NOMO-1 treated with DMSO at 0.1 percent for 48 hours (cell line): ENCODE results near the gene TUBB4A.
A peak's percentile ranks its signal among the peaks of the same experiment; 100 is the strongest.
"Not testable (repeated sequence)": the region's sequence is repeated elsewhere in the genome, so short reads cannot be mapped to it uniquely, and the experiment has no call there.

Experiments used
- DNase-seq: peaks from one replicate; lab custom pipeline; 2025; ENCODE audit not compliant: unreplicated experiment; lab: John Stamatoyannopoulos, UW

Gene TUBB4A

DNA sequence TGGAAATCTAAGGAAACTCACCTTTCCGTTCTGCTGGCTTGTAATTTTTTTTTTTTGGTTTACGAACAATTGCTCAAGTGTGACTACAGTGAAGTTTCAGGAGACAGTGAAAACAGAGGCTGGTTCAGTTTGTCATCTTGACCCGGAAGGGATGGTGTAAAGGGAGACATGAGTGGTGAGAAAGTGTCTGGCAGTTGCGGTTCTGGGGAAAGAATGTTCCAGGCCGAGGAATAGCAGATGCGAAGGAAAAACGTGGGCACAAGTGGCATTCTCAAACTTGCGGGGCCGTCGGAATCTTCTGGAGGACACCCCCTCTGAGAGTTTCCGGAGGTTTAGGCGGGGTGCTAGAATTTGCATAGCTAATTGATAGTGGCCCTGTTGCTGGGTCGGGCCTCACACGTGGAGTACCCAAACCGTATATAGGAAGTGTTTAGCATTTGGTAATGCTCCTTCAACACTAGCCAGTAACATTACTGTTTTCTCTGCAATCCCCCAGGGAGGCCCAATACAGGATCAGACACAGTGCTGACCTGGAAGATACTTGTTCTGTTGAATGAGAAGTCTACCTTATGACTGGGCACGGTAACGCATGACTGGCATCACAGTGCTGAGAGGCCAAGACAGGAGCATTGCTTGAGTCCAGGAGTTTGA lies 25.9 kb upstream of the TUBB4A start:
- DNase-seq, result peak; percentile 86

- DNase-seq, result no peak
These were observed 22.2 kb upstream of the TUBB4A start for GRCh38 chr19:6524311-6524710.

GRCh38 chr19:6522712-6523111 lies 20.6 kb upstream of the TUBB4A start:
- DNase-seq, result no peak

GRCh38 chr19:6521718-6522646 lies 19.9 kb upstream of the TUBB4A start:
- DNase-seq, result peak; percentile 97

- DNase-seq, result no peak
These were observed 17.2 kb upstream of the TUBB4A start for GRCh38 chr19:6519289-6519688.

DNA sequence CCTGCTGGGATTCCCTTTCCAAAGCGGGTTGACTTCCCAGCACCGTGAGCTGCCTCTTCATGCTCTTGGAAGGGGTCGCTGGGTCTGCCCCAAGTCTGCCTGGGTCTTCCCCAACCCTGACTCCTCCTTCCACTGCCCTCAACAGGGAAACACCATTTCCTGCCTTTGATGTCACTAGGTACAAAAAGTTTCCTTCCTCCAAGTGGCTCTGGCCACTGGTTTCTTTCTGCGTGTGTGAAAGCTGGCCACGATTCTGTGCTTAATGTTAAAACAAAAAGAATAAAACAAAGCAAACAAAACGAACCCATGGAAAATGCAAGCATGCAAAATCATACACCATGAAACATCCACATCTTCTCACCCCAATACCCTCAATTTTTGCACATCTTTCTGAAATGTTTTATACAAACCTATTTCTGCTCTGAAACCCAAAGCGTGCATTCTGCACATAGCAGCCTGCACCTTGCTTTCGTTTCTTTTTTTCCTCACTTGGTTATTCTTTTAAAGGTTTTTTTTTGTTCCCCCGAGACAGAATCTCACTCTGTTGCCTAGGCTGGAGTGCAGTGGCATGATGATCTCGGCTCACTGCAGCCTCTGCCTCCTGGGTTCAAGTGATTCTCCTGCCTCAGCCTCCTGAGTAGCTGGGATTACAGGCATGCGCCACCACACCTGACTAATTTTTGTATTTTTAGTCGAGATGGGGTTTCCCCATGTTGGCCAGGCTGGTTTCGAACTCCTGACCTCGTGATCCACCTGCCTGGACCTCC lies 16.2 kb upstream of the TUBB4A start:
- DNase-seq, result peak; percentile 52

DNA sequence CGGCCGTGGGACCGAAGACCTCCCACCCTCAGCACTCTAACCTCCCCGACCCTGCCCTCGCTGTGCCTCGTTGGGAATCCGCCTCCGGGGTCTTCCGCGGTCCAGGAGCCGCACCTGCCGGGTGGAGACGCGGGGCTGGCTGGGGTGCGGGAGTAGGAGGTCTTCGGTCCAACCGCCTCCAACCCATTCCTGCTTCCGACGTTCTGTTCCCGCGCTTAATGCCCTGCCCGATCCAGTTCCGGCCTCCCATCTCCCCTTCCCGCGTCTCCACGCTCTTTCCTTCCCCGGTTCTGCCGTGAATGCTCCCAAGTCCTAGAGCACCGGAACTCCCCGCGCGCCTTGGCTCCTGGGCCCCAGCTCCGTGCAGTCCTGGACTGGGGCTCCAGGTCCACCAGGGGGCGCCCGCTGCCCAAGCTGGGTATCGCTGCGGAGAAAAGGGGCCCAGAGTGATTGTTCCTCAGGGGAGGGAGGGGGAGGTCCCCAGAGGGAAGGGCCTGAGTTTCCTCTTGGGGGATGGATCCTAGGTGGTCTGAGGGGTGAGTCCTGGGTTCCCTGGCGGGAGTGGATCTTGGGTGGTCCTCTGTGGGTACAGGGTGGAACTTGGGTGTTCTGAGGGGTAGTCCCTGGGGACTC lies 14.7 kb upstream of the TUBB4A start:
- peak; percentile 85 for DNase-seq

DNA sequence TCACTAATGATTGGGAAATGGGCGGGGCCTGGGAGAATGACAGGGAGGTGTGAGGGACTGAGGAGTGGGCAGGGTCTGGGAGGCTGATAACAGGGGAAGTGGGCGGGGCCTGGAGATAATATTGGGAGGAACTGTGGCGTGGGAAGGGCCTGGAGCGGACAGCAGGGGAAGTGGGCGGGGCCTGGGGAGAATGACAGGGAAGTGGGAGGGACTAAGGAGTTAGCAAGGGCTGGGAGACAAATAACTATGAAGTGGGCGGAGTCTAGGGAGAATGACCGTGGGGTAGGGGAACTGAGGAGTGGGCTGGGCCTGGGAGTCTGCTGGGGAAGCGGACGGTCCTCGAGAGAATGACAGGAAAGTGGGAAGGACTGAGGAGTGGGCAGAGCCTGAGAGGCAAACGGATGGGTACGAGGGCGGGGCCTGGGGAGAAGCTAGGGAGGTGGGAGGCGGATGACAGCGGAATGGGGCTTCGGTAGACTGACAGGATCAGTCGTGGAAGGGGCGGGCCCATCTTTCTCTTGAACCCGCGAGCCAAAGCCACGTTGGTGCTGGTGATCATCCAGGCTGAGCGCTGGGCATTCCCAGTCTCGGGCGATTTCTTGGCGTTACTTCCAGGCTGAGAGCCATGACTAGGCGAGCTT lies 14.0 kb upstream of the TUBB4A start:
- peak; percentile 97 for DNase-seq

DNA sequence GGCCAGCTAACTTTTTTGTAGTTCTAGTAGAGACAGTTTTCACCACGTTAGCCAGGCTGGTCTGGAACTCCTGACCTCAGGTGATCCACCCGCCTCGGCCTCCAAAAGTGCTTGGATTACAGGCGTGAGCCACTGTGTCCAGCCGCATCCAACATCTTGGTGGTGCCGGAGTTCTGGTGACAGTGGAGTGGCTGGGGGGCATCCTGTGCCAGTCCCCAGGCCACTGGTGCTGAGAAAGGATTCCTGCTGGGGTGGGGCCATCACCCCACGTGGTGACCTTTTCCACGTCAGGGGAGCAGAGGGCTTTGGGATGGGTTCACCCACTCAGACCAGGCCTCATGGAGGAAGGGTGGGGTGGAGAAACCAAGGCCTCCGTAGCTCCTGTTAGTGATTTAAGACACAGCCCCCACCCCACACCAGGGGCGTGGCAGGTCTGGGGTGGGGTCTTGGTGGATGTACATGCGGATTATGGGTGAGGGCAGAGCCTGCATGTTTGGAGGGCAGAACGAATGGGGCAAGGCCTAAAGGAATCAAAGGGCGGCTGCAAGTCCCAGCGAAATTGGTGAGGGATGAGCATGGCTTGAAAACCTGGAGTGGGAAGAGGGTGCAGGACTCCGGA lies 12.9 kb upstream of the TUBB4A start:
- DNase-seq, result no peak

GRCh38 chr19:6514089-6514488 lies 12.0 kb upstream of the TUBB4A start:
- DNase-seq, result no peak

DNA sequence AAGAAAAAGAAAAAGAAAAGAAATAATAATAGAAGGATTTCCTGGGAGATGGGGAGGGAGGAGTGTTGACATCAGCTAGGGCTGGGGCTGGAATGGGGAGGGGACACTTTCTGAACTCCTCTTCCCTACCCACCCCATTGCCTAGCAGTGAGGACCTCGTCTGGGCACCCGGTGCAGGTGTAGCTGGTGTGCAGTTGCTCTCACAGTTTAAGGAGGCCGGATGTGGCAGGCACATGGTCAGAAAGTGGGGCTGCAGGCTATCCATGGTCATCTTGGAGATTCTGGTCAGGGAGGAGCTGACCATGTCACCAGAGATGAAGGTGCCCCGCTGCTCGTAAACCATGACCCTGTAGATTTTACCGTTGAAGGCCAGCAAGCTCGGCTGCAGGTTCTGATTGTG lies 8.5 kb upstream of the TUBB4A start:
- DNase-seq, result no peak

DNA sequence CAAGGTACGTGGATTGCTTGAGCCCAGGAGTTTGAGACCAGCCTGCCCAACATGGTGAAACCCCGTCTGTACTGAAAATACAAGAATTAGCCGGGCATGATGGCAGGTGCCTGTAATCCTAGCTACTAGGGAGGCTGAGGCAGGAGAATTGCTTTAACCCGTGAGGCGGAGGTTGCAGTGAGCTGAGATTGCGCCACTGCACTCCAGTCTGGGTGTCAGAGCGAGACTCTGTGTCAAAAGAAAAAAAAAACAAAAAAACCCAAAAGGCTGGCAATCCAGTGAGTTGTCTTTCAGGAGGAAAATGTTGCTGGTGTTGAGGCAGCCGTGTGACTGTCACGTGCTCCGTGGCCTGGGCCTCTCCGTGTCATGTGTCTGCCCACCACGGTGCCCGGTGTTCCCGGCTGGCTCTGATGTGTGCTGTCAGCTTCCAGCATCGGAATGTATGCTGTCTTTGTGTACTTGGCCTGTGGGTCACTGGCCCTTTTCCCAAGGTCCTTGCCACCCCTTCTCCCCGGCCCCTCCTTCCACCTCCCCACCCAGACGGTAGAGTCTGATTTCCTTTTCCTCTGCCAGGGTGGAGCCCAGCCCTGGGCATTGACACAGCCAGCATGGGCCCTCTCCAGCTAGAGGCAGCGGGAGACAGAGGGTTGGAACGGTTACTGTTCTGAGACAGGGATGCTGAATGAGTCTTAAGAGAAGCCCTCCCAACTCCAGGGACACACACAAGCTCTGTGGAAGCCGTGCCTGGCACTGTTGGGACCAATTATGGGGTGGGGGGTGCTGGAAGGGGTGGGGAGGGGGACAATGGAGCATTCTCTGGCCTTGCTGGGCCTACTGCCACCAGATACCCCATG lies 7.2 kb upstream of the TUBB4A start:
- no peak for DNase-seq

DNA sequence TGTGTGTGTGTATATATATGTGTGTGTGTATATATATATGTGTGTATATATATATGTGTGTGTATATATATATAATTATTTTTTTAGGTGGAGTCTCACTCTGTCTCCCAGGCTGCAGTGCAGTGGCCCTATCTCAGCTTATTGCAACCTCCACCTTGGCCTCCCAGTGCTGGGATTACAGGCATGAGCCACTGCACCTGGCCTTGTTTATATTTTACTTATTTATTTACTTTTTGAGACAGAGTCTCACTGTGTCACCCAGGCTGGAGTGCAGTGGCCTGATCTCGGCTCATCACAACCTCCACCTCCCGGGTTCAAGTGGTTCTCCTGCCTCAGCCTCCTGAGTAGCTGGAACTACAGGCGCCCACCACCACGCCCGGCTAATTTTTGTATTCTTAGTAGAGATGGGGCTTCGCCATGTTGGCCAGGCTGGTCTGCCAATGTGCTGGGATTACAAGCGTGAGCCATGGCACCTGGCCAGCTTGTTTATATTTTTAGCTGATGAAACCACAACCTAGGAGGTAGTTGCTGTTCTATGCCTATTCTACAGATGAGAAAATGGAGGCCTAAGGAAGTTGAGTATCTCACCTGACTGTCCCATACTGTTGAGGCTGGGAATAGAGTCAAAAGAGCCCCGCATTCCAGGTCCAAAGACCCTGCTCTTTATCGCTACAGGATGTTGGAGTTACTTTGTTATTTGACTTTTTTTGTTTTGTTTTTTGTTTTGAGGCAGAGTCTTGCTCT lies 6.1 kb upstream of the TUBB4A start:
- not testable (repeated sequence) for DNase-seq

GRCh38 chr19:6503407-6504201 lies 1.5 kb upstream of the TUBB4A start:
- DNase-seq, result no peak

DNA sequence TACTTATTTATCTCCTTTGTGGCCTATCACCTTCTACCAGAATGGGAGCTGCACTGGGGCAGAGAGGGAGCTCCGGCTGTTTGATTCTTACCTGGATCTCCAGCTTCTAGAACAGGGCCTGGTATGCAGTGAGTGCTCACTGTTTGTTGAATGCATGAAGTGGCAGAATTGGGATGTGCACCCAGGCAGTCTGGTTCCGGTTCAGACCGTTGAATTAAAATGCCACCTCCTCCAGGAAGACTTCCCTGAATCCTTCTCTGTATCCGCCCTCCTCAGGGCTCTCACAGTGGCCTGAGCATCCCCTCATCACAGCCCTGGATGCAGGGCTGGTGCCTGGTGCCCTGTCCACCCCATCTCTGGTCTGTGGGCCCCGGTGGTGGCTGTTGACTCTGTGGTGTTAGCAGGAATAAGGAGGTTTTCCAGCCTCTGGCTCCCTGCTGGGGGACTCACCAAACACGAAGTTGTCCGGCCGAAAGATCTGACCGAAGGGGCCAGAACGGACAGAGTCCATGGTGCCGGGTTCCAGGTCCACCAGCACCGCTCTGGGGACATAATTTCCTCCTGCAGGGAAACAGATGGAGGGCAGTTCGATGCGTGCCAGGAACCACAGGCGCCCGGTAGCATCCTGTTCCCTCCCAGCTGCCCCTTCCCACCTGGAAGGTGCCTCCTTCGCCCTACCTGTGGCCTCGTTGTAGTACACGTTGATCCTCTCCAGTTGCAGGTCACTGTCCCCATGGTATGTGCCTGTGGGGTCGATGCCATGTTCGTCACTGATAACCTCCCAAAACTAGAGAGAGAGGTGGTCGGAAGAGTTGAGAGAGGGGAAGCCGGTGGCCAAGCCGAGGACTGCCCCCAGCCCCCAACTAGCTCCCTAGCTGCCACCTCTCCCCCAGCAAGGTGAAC lies 1.0 kb downstream of the TUBB4A start:
- no peak for DNase-seq

GRCh38 chr19:6499052-6499790 lies 2.9 kb downstream of the TUBB4A start:
- DNase-seq, result no peak
